ENCODE results near the gene GNL1.
A peak's percentile ranks its signal among the peaks of the same experiment; 100 is the strongest.
"Not testable (repeated sequence)": the region's sequence is repeated elsewhere in the genome, so short reads cannot be mapped to it uniquely, and the experiment has no call there.

Gene GNL1

GRCh38 chr6:30526444-30526843, 29.8 kb downstream of the GNL1 start:
- not testable (repeated sequence) for DNase-seq

DNA sequence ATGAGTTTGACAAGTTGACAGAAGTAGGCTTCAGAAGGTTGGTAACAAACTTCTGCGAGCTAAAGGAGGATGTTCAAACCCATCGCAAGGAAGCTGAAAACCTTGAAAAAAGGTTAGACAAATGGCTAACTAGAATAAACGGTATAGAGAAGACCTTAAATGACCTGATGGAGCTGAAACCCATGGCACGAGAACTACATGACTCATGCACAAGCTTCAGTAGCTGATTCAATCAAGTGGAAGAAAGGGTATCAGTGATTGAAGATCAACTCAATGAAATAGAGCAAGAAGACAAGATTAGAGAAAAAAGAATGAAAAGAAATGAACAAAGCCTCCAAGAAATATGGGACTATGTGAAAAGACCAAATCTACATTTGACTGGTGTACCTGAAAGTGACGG, 34.3 kb downstream of the GNL1 start:
- DNase-seq: not testable (repeated sequence)

DNA sequence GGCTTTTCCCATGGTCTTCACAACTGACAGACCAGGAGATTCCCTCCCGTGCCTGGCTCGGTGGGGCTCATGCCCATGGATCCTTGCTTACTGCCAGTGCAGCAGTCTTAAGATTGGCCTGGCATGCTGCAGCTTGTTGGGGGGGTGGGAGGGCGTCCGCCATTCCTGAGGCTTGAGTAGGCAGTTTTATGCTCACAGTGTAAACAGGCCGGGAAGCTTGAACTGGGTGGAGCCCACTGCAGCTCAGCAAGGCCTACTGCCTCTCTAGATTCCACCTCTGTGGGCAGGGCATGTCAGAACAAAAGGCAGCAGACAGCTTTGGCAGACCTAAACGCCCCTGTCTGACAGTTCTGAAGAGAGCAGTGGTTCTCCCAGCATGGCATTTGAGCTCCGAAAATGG, 35.2 kb downstream of the GNL1 start:
- DNase-seq: not testable (repeated sequence)

GRCh38 chr6:30520522-30520921, 35.8 kb downstream of the GNL1 start:
- no peak for DNase-seq

DNA sequence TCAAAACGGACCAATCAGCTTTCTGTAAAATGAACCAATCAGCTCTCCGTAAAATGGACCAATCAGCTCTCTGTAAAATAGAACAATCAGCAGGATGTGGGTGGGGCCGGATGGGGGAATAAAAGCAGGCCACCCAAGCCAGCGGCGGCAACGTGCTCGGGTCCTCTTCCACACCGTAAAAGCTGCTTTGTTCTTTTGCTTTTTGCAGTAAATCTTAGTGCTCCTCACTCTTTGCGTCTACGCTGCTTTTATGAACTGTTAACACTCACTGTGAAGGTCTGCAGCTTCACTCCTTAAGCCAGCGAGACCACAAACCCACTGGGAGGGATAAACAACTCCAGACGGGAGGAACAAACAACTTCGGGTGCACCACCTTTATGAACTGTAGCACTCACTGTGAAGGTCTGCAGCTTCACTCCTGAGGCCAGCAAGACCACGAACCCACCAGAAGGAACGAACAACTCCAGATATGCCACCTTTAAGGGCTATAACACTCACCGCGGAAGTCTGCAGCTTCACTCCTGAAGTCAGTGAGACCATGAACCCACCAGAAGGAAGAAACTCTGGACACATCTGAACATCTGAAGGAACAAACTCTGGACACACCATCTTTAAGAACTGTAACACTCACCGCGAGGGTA, 37.7 kb downstream of the GNL1 start:
- not testable (repeated sequence) for DNase-seq

- not testable (repeated sequence) for DNase-seq
Observed at GRCh38 chr6:30517767-30518504, 38.4 kb downstream of the GNL1 start.

DNA sequence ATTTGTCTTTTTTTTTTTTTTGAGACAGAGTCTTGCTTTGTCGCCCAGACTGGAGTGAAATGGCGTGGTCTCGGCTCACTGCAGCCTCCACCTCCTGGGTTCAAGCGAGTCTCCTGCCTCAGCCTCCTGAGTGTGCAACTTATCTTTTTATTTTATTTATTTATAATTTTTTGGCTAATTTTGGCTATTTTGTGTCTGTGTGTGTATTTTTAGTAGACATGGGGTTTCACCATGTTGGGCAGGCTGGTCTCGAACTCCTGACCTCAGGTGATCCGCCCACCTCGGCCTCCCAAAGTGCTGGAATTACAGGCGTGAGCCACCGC, 39.6 kb downstream of the GNL1 start:
- not testable (repeated sequence) for DNase-seq

DNA sequence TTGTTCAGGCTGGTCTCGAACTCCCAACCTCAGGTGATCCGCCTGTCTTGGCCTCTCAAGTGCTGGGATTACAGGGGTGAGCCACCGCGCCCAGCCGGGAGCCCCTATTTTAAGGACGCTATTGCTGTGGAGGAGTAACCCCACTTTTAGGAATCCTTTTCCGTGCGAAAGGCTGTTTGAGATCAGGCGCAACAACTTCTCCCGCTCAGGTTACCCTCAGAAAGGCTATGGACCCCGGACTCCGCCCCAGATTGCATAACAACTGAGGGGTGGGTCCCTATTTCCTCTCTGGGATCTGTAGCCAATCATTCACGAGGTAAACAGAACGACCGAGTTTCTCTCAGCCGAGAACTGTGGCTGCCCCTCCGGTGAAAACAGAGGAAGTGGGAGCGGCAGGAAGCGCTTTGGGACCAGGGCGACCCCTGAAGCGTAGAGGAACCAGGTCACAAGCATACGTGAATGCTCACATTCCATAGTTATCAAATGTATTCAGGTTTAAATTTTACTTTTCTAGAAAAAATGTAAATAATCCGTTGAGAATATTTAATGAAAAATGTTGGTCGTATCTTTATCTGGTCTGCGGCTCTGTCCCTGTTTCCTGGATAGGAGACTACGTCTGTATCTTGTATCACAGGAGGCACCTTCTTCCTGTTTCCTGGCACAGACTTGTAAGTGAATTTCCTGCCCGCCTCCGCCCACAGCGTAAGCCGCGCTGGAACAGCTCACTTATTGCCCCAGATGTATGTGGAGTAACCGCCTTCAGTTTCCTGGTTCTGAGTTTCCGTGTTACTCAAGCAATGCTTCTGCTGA, 40.1 kb downstream of the GNL1 start:
- peak; percentile 96 for DNase-seq

- DNase-seq: no peak
Observed at GRCh38 chr6:30515106-30515505, 41.2 kb downstream of the GNL1 start.

DNA sequence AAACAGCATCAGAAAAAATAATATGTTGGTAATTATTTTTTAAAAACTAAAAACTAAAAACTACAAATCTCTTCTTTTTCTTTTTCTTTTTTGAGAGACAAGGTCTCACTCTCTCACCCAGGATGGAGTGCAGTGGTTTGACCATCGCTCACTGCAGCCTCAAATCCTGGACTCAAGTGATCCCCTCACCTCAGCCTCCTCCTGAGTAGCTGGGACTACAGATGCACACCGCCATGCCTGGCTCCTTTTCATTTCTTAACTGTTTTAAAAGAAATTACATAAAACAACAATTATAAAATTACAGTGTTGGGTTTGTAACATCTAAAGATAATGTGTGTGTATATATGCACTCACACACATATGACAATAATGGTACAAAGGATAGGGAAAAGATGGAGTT, 42.8 kb downstream of the GNL1 start:
- no peak for DNase-seq

- DNase-seq: no peak
Observed at GRCh38 chr6:30511169-30511546, 45.1 kb downstream of the GNL1 start.

DNA sequence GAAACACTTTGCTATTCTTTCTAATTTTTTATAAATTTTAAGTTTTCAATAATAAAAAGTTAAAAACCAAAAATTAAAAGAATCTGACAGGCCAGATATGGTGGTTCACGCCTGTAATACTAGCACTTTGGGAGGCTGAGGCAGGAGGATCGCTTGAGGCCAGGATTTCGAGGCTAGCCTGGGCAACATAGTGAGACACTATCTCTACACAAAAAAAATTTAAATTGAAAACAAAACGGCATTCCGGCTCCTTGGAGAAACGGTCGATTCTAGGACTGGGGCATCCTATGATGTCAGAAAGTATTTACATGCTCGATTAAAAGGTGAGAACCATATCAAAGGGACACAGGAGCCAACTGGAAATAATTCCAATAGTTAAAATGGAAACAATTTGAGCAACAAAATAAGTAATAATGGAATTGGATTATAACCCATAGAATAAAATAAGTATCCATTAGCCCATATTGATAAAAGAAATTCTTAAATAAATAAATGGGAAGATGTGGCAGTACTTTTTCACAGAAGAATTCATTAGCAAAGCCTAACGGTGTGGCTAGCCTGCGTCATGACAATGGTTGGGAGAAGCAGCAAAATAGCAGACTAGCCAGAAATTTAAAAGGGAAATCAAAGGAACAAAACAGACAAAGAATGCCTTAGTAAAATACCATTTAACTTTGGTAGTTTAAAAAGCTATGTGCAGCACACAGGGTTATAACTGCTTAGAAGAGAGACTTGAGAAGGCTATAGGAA, 45.7 kb downstream of the GNL1 start:
- no peak for DNase-seq

DNA sequence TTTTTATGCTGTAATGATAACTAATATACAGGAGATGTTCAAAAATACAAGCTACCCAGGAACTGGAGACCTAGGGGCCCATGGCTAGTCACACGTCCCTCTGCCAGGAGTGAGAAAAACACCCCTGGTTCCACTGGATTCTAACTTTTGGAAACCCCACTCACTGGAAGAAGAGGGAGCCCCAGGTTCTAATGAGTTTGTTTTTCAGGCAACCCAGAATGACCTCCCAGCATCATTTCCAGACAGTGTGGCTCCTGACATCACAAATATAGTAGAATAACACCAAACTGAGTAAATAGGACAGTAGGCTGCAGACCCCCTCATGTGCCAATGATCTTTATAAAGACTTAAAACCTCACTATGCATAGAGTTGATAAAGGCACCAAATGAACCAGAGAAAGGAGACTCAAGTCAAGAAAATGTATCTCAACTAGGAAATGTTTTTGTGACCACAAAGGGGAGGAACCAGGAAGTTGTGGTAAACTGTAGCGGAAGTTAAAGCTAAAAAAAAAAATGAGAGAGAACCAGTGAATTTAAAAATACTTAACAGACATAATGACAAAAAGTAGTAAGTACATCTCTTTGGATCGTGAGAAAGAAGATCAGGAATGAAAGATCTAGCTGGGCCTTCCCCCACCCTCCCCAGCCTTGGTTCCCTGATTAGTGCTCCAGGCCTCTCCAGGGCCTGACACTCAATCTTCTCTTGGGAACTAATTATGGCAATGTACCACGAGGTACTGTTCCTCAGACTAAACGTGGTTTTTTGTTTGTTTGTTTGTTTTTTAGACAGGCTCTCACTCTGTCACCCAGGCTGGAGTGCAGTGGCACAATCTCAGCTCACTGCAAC, 47.2 kb downstream of the GNL1 start:
- peak; percentile 82 for DNase-seq

GRCh38 chr6:30507849-30508827, 48.2 kb downstream of the GNL1 start:
- peak; percentile 34 for DNase-seq

- DNase-seq: peak; percentile 19
Observed at GRCh38 chr6:30500421-30501355, 55.6 kb downstream of the GNL1 start.

GRCh38 chr6:30498705-30499104, 57.6 kb downstream of the GNL1 start:
- not testable (repeated sequence) for DNase-seq

- DNase-seq: no peak
Observed at GRCh38 chr6:30497714-30498113, 58.6 kb downstream of the GNL1 start.

DNA sequence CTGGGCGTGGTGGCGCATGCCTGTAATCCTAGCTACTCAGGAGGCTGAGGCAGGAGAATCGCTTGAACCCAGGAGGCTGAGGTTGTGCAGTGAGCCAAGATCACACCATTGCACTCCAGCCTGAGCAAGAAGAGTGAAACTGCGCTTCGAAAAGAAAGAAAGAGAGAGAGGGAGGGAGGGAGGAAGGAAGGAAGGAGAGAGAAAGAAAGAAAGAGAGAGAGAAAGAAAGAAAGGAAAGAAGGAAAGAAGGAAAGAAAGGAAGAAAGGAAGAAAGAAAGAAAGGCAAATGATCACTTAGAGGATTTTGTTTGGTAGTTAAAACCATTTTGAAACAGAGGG, 59.1 kb downstream of the GNL1 start:
- not testable (repeated sequence) for DNase-seq

GRCh38 chr6:30495993-30496392, 60.3 kb downstream of the GNL1 start:
- DNase-seq: no peak

DNA sequence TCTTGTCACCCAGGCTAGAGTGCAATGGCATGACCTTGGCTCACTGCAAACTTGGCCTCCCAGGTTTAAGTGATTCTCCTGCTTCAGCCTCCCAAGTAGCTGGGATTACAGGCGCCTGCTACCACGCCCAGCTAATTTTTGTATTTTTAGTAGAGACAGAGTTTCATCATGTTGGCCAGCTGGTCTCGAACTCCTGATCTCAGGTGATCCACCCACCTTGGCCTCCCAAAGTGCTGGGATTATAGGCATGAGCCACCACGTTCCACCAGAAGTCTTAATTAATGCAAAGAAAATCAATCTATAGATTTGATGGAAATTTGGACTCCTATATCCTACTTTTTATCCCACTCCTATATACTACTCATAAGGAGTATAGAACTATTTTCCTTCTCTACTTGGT, 61.2 kb downstream of the GNL1 start:
- not testable (repeated sequence) for DNase-seq

All from activated CD4-positive, alpha-beta T cell treated with anti-CD3 and anti-CD28 coated beads, Interleukin-2, Interleukin-6, amounts not matched to agents 100 ng/mL and 50 ng/mL, durations not matched to agents 16 hours and 8 hours (primary cell).